AG08396 (cell line): Measurements from ENCODE around the gene VPS26B.
"Not testable (repeated sequence)": the region's sequence is repeated elsewhere in the genome, so short reads cannot be mapped to it uniquely, and the experiment has no call there.

Experiments used
- DNase-seq: peaks from one replicate; pipeline ENCODE4 v3.0.0; 2012; ENCODE audit warnings: low spot score, mixed read lengths

The VPS26B gene

DNA sequence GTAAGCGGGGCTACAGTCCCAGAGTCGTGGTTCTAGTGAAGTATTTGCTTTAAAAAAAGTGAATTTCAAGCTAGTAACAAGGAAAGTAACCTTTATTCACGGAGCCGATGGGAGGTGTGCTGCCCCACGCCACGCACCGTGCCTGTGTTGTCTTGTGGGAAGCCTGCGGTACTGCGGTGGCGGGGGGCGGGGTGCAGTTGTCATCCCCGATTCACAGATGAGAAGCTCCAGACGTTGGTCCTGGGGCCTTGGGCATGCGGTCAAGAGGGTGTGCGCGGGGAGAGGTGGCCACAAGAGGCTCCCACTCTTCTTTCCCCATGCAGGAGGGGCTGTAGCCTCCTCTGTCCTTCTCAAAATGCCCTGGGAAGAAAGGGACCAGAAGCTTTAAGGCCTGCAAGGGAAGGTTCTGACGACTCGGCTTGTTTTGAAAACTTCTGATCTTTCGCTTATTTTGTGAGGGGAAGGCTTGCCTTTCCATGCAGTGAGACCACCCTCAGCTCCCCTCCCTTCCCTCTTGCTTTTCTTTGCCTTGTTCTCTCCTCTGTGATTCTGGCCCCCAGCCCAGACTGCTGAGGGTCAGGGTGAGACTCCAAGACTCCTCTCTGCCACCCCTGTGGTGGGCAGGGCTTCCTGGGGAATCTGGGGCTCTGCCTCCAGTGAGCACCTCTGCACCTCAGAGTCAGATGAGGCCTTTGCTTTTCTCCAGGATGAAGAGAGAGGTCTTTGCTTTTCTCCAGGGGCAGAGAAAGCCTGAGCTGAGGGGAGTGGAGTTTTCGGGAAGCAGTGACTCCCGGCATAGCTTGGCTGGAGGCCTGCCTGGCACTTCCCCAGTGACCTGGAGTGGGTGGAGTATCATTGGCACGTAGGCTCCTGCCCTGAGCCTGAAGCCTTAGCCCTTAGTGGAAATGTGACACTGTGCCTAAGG lies 57.9 kb downstream of the VPS26B start:
- no peak for DNase-seq

DNA sequence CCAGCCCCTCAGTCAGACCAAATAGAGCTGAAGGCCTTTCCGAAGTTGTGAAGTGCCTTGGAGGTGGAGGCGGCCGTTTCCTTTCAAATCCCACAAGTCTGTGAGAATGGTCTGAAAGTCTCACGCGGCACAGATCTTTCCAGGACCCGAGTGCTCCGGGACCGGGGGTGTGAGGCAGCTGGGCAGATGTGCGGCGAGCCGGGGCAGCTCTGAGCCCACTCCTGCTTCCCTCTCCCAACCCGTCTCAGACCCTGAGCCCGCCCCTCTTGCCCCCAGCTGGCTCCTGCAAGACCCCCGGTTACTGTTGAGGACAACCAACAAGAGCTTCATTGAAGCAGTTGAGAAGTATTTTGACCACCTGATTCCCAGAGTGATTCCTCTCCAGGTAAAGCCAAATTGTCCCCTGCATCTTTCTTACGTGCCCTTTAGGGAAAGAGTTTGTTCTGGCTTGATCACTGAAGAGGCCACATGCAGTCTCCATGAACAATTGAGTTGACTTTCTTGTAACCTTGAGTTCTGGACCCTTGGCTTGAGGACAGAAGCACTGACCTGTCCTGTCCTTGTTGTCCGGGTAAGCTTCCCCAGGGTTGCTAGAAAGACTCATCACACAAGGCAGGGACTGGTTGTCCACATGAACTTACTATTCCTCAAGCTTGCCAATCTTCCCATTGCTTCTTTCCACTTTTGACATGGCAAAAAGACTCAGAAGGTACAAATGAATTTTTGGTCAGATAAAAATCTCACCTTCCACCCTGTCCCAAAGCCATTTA lies 59.2 kb downstream of the VPS26B start:
- DNase-seq, result no peak

DNA sequence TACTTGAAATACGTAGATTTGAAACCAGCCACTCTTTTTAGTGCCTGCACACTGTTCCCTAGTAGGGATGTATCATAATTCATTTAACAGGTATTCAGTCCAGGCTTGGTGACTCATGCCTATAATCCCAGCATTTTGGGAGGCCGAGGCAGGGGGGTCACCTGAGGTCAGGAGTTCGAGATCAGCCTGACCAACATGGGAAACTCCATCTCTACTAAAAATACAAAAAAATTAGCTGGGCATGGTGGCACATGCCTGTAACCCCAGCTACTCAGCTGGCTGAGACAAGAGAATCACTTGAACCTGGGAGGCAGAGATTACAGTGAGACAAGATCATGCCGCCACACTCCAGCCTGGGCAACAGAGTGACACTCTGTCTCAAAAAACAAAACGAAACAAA lies 59.9 kb downstream of the VPS26B start:
- not testable (repeated sequence) for DNase-seq

DNA sequence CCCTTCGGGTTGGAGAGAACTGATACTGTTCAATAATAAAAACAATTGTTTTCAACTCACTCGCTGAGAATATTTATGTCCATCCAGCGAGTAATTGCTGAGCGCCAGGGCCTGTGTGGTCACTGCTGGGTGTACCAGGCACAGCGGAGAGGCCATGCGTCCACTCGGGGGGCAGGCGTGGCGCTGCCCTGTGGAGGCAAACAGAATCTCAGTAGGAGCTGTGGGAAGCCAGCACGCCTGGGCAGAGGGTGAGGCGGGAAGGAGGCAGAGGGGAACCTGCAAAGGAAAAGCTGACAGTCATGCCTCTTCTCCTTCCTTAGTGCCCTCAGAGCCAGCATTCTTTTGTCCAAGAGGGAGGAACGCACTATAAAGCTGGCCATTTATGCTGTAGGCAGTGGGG lies 63.1 kb downstream of the VPS26B start:
- no peak for DNase-seq

DNA sequence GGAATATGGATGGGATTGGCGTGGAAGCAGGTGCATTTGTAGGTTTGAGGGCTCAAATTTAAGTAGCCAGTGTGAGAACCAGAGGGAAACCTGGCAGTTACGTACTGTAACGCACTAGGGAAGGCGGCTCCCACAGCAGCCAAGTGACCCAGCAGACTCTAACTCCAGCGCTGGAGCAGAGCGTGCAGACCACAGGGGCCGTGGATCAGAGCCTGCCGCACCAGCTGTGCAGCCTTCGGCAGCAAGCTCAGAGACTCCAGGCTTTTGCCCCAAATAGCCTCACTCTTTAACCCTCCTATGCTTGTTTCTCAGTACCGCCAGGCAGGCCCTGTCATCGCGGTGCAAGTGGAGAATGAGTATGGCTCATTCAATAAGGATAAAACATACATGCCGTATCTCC lies 64.0 kb downstream of the VPS26B start:
- DNase-seq, result no peak

DNA sequence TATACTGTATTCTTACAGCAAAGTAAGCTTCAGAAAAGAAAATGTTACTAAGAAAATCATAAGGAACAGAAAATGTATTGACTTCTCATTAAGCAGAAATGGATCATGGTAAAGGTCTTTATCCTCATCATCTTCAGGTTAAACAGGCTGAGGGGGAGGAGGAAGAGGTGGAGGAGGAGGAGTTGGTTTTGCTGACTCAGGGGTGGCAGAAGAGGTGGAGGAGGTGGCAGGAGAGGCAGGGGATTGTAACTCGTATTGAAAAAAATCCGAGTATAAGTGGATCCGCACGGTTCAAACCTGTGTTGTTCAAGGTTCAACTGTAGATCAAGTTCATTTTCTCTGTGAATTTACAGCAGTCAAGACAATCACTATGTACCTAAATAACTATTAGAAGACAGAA lies 64.7 kb downstream of the VPS26B start:
- DNase-seq, result no peak

DNA sequence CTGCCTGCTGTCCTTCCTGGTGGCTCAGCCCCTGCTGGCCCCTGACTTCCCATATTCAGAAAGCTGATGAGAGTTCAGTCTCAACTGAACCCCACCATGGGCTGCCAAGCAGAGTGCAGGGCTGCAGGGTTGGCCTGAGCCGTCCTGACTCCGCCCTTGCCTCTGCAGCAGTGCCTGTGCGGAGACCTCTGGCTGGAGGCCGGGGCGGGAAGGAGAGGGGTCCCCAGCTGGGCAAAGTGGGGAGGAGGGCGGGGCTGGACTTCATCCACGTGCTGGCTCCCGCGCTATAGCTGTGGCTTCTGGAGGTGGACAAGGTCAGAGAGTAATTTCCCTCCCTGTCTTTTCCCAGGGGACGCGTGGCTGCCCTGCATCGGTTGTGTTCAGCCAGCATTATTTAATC lies 65.3 kb downstream of the VPS26B start:
- no peak for DNase-seq

DNA sequence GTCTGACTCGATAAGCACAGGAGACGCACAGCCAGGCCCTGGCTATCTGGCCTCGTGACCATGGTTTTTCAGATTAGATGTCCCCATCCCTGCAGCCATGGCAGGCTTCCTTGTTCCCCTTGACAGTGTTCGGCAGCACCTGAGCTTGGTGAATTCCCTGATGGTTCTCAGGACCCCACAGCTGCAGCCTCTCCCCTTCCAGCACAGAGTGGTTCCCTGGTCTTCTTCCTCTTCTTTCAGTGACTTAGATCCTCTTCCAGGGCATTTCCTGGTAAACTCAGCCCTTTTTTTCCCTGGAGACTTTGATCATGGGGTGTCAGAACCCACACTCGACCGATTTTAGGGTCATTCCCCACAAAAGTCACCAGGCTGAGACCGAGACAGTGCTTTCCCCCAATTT lies 66.2 kb downstream of the VPS26B start:
- DNase-seq, result no peak

DNA sequence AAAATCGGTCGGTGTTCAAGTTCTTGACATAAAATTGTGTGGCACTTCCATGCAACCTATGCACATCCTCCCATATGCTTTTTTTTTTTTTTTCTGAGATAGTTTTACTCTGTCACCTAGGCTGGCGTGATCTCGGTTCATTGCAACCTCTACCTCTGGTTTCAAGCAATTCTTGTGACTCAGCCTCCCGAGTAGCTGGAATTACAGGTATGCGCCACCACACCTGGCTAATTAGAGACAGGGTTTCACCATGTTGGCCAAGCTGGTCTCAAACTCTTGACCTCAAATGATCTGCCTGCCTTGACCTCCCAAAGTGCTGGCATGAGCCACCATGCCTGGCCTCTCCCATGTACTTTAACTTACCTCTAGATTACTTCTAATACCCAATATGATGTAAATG lies 66.7 kb downstream of the VPS26B start:
- DNase-seq, result no peak

DNA sequence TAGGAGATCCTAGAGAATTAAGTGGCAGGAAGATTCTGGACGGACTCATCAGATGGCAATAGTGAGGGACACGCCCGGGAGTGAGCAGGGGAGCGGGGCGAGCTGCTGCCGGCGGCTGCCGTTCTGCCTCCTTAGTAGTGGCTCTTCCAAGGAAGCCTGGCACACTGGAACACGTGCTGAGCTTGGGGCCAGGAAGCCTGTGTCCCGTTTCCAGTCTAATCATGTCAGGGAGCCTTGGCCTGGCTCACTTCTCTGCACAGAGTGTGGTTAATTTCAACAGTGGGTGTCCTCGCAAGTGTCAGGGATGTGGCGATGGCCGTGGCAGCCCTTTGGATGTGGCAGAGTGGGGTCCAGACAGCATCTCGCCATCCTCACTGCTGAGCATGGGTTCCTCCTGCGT lies 68.2 kb downstream of the VPS26B start:
- no peak for DNase-seq

DNA sequence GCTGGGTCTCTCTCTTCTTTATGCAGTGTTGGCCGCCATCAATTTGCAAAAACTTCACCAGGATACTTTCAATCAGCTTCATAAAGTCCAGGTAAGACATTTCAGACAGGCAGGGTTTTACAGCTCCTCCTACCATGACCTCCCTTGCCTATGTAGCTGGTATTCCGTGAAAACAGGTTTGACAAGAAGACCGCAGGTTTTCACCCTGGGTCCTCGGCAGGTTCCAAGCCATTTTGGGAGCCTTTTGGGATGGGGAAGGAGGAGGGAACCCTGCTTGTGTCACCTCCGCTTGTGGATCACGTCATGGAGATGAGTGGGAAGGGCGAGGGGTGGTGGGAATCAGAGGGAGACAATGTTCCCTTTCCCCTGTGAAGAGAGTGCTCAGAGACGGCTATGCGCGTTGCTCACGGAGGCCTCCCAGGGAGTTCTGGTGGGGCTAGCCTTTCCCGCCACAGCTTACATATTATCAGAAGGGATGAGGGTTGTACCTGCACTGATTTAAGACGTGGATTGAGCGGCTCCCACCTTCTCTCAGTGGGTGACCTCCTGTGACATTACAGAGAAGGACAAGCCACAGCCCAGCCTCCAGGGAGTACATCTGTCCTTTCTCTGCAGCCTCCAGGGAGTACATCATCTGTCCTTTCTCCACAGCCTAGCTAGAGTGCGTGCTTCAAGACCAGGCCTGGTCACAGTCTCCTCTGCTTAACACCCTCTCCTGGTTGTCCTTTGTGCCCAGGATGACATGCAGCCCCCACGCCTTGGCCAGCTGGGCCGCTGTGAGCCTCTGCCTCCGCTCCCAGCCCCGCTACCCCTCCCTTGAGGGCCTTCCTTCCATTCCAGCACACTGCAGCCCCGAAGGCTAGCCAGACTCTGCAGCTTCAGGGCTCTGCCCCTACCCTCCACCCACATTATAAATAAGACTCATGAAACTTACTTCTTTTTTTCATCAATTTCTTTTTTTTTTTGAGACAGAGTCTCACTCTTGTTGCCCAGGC lies 68.9 kb downstream of the VPS26B start:
- no peak for DNase-seq

DNA sequence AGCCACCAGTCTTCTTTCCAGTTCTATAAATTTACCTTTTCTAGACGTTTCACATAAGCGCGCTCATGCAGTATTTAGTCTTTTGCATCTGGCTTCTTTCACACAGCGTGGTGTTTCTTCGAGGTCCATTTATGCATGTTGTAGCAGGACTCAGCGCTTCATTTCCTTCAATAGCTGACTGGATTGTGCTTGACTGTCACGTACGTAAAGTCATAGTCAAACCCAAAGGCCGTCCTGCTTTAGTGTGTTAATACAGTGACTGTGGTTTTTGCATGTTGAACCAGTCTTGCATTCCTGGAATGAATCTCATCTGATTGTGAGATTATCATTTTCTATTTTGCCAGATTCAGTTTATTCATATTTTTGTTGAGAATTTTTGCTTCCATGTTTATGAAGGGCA lies 70.2 kb downstream of the VPS26B start:
- no peak for DNase-seq
